ENCODE measurements around the gene ITPK1.

- TF ChIP-seq EZH2phosphoT487 (IDR thresholded peaks at IDR 0.05; ENCODE audit: borderline replicate concordance, low read length) (no peak), EZH2 (IDR thresholded peaks at IDR 0.05; ENCODE audit: low read length, unreplicated experiment) (no peak)
- TF ChIP-seq, protein P1, sequence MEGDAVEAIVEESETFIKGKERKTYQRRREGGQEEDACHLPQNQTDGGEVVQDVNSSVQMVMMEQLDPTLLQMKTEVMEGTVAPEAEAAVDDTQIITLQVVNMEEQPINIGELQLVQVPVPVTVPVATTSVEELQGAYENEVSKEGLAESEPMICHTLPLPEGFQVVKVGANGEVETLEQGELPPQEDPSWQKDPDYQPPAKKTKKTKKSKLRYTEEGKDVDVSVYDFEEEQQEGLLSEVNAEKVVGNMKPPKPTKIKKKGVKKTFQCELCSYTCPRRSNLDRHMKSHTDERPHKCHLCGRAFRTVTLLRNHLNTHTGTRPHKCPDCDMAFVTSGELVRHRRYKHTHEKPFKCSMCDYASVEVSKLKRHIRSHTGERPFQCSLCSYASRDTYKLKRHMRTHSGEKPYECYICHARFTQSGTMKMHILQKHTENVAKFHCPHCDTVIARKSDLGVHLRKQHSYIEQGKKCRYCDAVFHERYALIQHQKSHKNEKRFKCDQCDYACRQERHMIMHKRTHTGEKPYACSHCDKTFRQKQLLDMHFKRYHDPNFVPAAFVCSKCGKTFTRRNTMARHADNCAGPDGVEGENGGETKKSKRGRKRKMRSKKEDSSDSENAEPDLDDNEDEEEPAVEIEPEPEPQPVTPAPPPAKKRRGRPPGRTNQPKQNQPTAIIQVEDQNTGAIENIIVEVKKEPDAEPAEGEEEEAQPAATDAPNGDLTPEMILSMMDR (conservative IDR thresholded peaks at IDR 0.05; ENCODE audit: low read depth, low read length) = no peak
These were observed 217.1 kb downstream of the ITPK1 start for GRCh38 chr14:92898566-92899131.

Measured in PC-3 (cell line).